HG02759 (cell line): Measurements from ENCODE around the gene PTK6.
"Not testable (repeated sequence)": the region's sequence is repeated elsewhere in the genome, so short reads cannot be mapped to it uniquely, and the experiment has no call there.

Experiments used
- ATAC-seq: cut with Tn5 transposase; IDR thresholded peaks from one replicate; pipeline ENCODE4 v1.9.1; 2021; ENCODE audit warnings: mild to moderate bottlenecking, moderate library complexity; ENCODE audit not compliant: unreplicated experiment

Gene PTK6

GRCh38 chr20:63536997-63537524 lies at the start of gene PTK6:
Gene PTK6, minus strand, starts transcription at chr20:63537376. Its CDS starts 62 bp downstream, at chr20:63537314.
- ATAC-seq: peak; percentile 12

- no peak for ATAC-seq
These were observed 49.6 kb upstream of the PTK6 start for GRCh38 chr20:63586797-63587196.

DNA sequence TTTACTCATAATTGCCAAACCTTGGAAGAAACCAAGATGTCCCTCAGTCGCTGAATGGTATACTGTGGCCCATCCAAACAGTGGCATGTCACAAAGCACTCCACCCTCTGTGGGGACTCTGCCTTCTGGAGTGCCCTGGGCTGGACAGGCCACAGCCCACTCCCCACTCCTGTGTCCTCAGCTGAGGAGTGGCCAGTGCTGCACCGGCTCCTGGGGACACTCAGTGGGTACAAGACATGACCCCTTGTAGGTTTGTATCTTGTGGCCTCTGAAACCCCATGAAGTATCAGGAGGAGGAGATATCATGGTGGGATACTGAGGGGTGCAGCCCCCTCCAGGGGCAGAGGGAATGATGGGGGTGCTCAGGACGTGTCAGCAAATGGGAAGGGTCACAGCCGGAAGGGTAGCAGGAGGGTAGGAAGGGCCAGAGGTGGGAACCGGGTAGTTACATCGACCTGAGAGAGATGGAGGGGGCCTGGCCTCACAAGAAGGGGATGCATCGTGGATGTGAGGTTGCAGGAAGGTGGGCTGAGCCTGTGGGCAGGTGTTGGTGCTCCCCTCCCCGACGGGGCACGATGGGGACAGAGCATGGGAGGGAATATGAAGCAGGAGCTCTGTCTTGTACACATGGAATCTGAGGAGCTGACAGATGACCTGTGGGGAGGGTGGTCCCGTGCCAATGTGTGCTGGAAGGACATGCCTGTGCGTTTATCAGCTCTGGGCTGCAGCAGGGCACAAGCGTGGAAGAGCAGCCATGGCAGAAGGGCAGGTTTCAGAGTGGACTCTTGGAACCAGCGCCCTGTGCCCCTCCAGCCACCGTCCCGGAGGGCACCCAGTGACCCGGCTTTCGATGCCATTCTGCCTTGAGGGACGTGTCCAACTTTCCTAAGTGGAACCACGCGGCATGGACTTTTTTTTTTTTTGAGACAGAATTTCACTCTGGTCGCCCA lies 48.7 kb upstream of the PTK6 start:
- ATAC-seq: no peak

- ATAC-seq: no peak
These were observed 45.3 kb upstream of the PTK6 start for GRCh38 chr20:63582382-63583063.

- ATAC-seq: no peak
These were observed 43.8 kb upstream of the PTK6 start for GRCh38 chr20:63580796-63581461.

DNA sequence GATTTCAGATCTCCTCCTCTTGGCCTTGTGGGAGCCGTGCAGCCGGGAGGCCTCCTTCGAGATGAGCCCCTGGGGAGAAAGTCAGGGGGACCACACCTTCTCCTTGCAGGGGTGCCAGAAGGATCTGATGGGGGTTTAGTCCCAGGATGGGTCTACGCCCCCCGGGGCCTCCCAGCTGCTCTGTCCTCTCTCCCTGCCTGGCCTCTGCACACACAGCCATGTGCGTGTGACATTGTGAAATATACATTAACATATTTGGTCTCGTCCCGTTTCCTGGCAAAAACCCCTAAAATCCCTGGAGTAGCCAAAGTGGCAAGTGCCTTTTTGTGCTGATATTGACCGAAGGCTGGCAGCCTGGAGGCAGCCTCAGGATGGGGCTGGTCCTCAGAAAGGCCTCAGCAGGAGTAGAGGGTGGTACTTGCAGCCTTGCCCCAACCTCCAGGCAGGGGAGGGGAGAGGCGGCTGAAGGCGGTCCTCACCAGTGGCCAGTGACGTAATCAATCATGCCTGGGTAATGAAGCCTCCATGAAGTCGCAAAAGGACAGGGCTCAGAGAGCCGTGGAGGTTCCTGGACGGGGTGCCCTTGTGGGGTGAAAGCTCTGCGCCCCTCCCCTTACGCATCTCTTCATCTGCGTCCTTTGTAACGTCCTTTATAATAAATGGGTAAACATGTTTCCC lies 42.0 kb upstream of the PTK6 start:
- no peak for ATAC-seq

DNA sequence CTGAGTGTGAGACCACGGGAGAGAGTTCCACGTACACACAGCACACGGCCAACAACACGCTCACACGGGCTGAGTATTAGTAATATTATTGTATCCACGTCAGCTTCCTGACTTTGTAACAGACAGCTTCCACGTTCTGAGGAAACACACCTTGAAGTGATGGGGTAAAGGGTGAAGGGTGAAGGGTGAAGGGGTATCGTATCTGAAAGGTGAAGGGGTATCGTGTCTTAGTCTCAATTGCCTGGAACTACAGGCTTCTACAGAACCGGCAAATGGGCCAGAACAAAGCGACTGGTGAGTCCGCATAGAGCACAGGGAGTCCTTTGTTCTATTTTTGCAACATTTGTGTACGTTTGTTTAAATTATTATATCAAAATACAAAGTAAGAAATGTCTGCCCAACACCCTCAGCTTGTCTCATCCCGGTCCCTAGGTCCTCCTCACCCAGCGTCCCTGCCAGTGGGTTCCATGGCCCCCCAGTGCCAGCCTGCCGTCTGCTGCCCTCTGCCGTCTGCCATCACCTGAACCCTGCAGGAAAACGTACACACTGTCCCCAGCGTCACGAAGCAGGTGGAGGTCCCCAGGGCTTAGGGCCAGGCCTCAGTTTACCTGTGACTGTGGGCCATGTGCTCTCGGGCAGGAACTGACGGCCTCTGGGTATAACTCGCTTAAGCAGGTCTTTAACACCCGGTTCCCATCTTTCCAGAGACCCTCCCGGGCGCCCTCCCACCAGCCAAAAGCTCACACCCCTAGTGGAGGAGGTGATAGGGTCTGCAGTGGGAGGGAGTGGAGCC lies 41.2 kb upstream of the PTK6 start:
- no peak for ATAC-seq

GRCh38 chr20:63577317-63577894 lies 40.2 kb upstream of the PTK6 start:
- no peak for ATAC-seq

DNA sequence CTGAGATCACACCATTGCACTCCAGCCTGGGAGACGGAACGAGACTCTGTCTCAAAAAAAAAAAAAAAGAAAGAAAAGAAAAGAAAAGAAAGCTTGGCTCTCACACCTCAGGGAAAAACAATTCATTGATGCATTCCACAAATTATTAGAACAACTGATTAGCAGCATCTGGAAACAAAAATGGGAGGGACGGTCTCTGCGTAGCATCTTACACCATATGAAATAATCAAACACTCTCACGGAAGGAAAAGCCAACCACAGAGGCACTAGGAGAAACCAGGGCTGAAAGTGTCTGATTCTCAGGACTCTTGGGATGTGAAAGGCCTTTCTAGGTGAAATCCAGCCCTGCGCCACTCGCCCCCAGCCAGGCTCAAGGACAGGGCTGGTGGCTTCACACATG lies 39.1 kb upstream of the PTK6 start:
- ATAC-seq: no peak

GRCh38 chr20:63574829-63575743 lies 37.9 kb upstream of the PTK6 start:
- ATAC-seq: no peak

GRCh38 chr20:63574156-63574828 lies 37.1 kb upstream of the PTK6 start, which contains the start of gene HELZ2:
Gene HELZ2, minus strand, starts transcription at chr20:63574239. Its CDS starts 1,854 bp downstream, at chr20:63572385.
- ATAC-seq: no peak

- ATAC-seq: no peak
These were observed 36.5 kb upstream of the PTK6 start for GRCh38 chr20:63573647-63574131.

DNA sequence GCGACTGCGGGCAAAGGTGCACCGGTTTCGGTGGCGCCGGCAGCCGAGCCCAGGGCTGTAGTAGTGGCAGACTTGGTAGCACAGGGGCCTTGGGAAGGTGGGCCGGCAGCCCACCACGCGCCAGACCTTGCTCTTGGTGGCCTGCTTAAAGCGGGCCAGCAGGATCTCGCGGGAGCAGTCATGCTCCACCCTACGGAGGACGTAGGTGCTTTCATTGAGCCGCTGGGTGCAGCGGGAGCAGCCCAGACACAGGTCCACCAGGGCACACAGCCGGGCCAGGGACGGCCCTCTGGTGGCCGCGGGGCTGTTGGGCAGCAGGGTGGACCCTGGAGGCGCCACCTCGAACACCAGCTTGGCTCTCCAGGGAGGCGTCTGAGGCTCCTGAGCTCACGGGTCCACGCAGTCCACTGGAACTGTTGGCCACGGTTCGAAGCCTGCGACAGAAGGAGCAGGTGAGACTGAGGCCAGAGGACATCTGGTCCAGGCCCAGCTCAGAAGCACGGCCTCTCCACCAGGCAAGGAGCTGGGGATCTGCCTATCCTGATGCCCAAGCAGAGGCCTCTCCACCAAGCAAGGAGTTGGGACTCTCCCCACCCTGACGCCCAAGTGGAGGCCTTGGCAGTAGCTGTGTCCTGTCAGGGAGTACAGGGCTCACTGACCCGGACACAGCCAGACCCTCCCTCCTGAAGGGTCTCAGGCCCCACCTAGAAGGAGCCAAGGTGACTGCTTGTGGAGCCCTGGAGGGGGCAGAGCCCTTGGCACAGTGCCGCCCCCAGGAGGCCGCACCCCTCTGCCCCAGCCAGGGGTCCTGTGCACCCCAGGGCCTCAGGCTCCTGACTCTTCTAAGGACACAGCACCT lies 35.8 kb upstream of the PTK6 start:
- no peak for ATAC-seq

DNA sequence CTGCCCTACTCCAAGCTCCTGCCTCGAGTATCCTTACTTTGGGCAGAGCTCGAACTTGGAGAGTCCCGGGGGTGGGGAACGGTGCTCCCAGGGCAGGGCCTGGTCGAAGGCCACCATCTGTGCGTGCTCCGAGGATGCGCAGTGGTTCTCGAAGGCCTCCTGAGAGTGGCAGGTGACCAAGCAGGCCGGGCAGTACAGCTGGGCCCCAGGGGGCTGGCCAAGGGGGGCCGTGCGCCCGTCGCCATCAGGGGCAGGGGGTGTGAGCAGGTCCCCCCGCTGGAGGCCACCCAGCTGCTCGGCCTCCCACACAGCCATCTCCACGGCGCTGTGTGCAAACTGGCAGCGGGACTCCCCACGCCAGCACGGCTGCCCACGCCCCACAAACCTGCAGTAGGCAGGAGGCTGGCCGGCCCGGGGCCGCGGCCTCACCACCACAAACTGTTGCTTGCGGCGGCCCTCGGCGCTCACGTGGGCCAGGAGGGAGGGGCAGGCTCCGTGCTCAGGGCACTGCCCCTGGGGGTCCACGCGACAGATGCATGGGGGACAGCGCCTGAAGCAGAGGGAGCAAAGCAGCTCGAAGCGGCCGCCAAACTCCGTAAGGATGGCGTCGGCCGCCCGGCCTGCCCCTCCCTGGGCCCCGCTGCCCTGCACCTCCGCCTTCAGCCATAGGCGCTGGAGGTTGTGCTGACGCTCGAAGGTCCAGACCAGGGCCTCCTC lies 35.1 kb upstream of the PTK6 start:
- ATAC-seq: no peak

GRCh38 chr20:63571087-63571478 lies 33.9 kb upstream of the PTK6 start:
- not testable (repeated sequence) for ATAC-seq
